ENCODE data around the gene TRAPPC2L. TPM values are rescaled to one million over a fixed set of nuclear protein-coding genes. Genes with fewer than 3 reads are reported as not detected.
"Not testable (repeated sequence)": the region's sequence is repeated elsewhere in the genome, so short reads cannot be mapped to it uniquely, and the experiment has no call there.

Gene TRAPPC2L
- total and polyA plus RNA-seq, 2 experiments from 2014 or later, result 30.9 to 114 TPM

GRCh38 chr16:88893127-88893968, 36.4 kb downstream of the TRAPPC2L start:
- no peaks in the 10 kb centered on the region for H3K9me3 ChIP-seq (ENCODE audit: low read depth)
- DNase-seq (ENCODE audit: low read depth in 1 of 2, low spot score in 1 of 2), result no peak
- no peak overlapping the region for H3K27ac ChIP-seq
- H3K36me3 ChIP-seq, result no peaks in the 10 kb centered on the region
- no peak overlapping the region for H3K4me3 ChIP-seq
- TF ChIP-seq CTCF (IDR thresholded peaks at IDR 0.05; ENCODE audit: low read depth, low read length), result no peak
- H3K4me1 ChIP-seq (ENCODE audit: low read depth), result no peaks in the 10 kb centered on the region
- no peaks in the 10 kb centered on the region for H3K27me3 ChIP-seq

- H3K27ac ChIP-seq; H3K4me1 ChIP-seq (ENCODE audit: low read depth); H3K4me3 ChIP-seq; H3K27me3 ChIP-seq; DNase-seq (ENCODE audit: low read depth in 1 of 2, low spot score in 1 of 2); H3K36me3 ChIP-seq; H3K9me3 ChIP-seq (ENCODE audit: low read depth): not testable (repeated sequence)
Observed at GRCh38 chr16:88894266-88894665, 37.3 kb downstream of the TRAPPC2L start.

GRCh38 chr16:88894681-88895300, 37.9 kb downstream of the TRAPPC2L start:
- Histone ChIP-seq H3K4me3 (no peak overlapping the region), H3K4me1 (ENCODE audit: low read depth) (no peaks in the 10 kb centered on the region), H3K27me3 (no peaks in the 10 kb centered on the region), H3K36me3 (no peaks in the 10 kb centered on the region), H3K27ac (no peak overlapping the region), H3K9me3 (ENCODE audit: low read depth) (no peaks in the 10 kb centered on the region)
- TF ChIP-seq CTCF (IDR thresholded peaks at IDR 0.05; ENCODE audit: low read depth, low read length), result no peak
- DNase-seq (ENCODE audit: low read depth in 1 of 2, low spot score in 1 of 2), result no peak

GRCh38 chr16:88895335-88895734, 38.4 kb downstream of the TRAPPC2L start:
- H3K27ac ChIP-seq, result no peak overlapping the region
- DNase-seq (ENCODE audit: low read depth in 1 of 2, low spot score in 1 of 2), result no peak

GRCh38 chr16:88896238-88897070, 39.5 kb downstream of the TRAPPC2L start:
- no peak for TF ChIP-seq CTCF (IDR thresholded peaks at IDR 0.05; ENCODE audit: low read depth, low read length)

More at GRCh38 chr16:88895335-88895734, 38.4 kb downstream of the TRAPPC2L start:
- no peak overlapping the region for H3K4me3 ChIP-seq
- H3K9me3 ChIP-seq (ENCODE audit: low read depth), result no peaks in the 10 kb centered on the region
- H3K36me3 ChIP-seq, result no peaks in the 10 kb centered on the region
- TF ChIP-seq CTCF (IDR thresholded peaks at IDR 0.05; ENCODE audit: low read depth, low read length), result no peak
- no peaks in the 10 kb centered on the region for H3K27me3 ChIP-seq
- no peaks in the 10 kb centered on the region for H3K4me1 ChIP-seq (ENCODE audit: low read depth)

More at GRCh38 chr16:88896238-88897070, 39.5 kb downstream of the TRAPPC2L start:
- no peak for DNase-seq (ENCODE audit: low read depth in 1 of 2, low spot score in 1 of 2)
- H3K27me3 ChIP-seq, result no peaks in the 10 kb centered on the region
- H3K27ac ChIP-seq, result no peak overlapping the region
- no peaks in the 10 kb centered on the region for H3K4me1 ChIP-seq (ENCODE audit: low read depth)
- H3K36me3 ChIP-seq, result no peaks in the 10 kb centered on the region
- H3K4me3 ChIP-seq, result no peak overlapping the region
- H3K9me3 ChIP-seq (ENCODE audit: low read depth), result no peaks in the 10 kb centered on the region
